ENCODE measurements around the gene SKIC8.

SKIC8 gene

GRCh38 chr15:78263907-78264303, 35.5 kb downstream of the SKIC8 start:
- no peak for TF ChIP-seq CTCF (conservative IDR thresholded peaks at IDR 0.05; ENCODE audit: low read depth)
- CTCF ChIA-PET: interaction anchor here (0.7 kb wide), 1 partner anchor 11 kb away, joined by 3 read pairs; no protein-coding TSS in a partner anchor
- DNase-seq (ENCODE audit: low spot score): no peak
- POLR2A ChIA-PET (ENCODE audit: low non-redundant PET): no interaction called here
- no peak overlapping the region for H3K27ac ChIP-seq

GRCh38 chr15:78263351-78263781, 36.0 kb downstream of the SKIC8 start:
- no peak for TF ChIP-seq CTCF (conservative IDR thresholded peaks at IDR 0.05; ENCODE audit: low read depth)
- ChIA-PET CTCF (interaction anchor here (0.6 to 0.7 kb wide), 2 partner anchors 12 to 48 kb away, joined by 3 read pairs; no protein-coding TSS in a partner anchor), POLR2A (ENCODE audit: low non-redundant PET) (no interaction called here)
- H3K27ac ChIP-seq: no peak overlapping the region
- DNase-seq (ENCODE audit: low spot score): no peak

GRCh38 chr15:78261062-78261461, 38.3 kb downstream of the SKIC8 start:
- no peak for TF ChIP-seq CTCF (conservative IDR thresholded peaks at IDR 0.05; ENCODE audit: low read depth)
- DNase-seq (ENCODE audit: low spot score): no peak
- ChIA-PET POLR2A (ENCODE audit: low non-redundant PET) (no interaction called here), CTCF (interaction anchor here (0.6 to 1.2 kb wide), 3 partner anchors 65 to 153 kb away, joined by 3 read pairs; no protein-coding TSS in a partner anchor)
- no peak overlapping the region for H3K27ac ChIP-seq

- POLR2A ChIA-PET (ENCODE audit: low non-redundant PET): no interaction called here
- DNase-seq (ENCODE audit: low spot score): no peak
- H3K27ac ChIP-seq: no peak overlapping the region
These were observed 38.9 kb downstream of the SKIC8 start for GRCh38 chr15:78260489-78260888.

GRCh38 chr15:78259232-78259631, 40.2 kb downstream of the SKIC8 start:
- no peak for TF ChIP-seq CTCF (conservative IDR thresholded peaks at IDR 0.05; ENCODE audit: low read depth)
- ChIA-PET POLR2A (ENCODE audit: low non-redundant PET) (no interaction called here), CTCF (interaction anchor here (0.6 kb wide), 1 partner anchor 374 kb away, joined by 3 read pairs; no protein-coding TSS in a partner anchor)
- no peak overlapping the region for H3K27ac ChIP-seq
- DNase-seq (ENCODE audit: low spot score): no peak

More at GRCh38 chr15:78260489-78260888, 38.9 kb downstream of the SKIC8 start:
- CTCF ChIA-PET: interaction anchor here (0.6 to 1.2 kb wide), 2 partner anchors 64 to 150 kb away, joined by 3 read pairs; no protein-coding TSS in a partner anchor
- TF ChIP-seq CTCF (conservative IDR thresholded peaks at IDR 0.05; ENCODE audit: low read depth): no peak

- ChIA-PET CTCF (interaction anchor here (0.6 to 0.8 kb wide), 5 partner anchors 16 to 1636 kb away, joined by 3 to 5 read pairs (median 4); partner anchors contain the start of gene CIB2), POLR2A (ENCODE audit: low non-redundant PET) (no interaction called here)
- DNase-seq (ENCODE audit: low spot score): no peak
- no peak for TF ChIP-seq CTCF (conservative IDR thresholded peaks at IDR 0.05; ENCODE audit: low read depth)
- no peak overlapping the region for H3K27ac ChIP-seq
These were observed 41.7 kb downstream of the SKIC8 start for GRCh38 chr15:78257681-78258080.

All from RWPE1 (cell line).